ENCODE data around the gene AK4.

GRCh38 chr1:65197636-65198035, 49.6 kb downstream of the AK4 start:
- TF ChIP-seq CTCF (conservative IDR thresholded peaks at IDR 0.05) (no peak), EZH2 (IDR thresholded peaks at IDR 0.05; ENCODE audit: low read depth) (no peak)

Data from PC-9 (cell line).